ACHN (cell line): Measurements from ENCODE around the gene ATP13A1.
"Not testable (repeated sequence)": the region's sequence is repeated elsewhere in the genome, so short reads cannot be mapped to it uniquely, and the experiment has no call there.

Experiments used
- DNase-seq: peaks from one replicate; pipeline ENCODE4 v3.0.0-alpha.2; 2015
- in situ Hi-C: cut with HindIII; loops from 2 replicates; pipeline ENCODE4 v1.10.0; 2017; ENCODE audit warnings: low sequenced_read_pairs, low pct_ligation_motif_present, low pct_unique_long_range_greater_than_20kb

The ATP13A1 gene

DNA sequence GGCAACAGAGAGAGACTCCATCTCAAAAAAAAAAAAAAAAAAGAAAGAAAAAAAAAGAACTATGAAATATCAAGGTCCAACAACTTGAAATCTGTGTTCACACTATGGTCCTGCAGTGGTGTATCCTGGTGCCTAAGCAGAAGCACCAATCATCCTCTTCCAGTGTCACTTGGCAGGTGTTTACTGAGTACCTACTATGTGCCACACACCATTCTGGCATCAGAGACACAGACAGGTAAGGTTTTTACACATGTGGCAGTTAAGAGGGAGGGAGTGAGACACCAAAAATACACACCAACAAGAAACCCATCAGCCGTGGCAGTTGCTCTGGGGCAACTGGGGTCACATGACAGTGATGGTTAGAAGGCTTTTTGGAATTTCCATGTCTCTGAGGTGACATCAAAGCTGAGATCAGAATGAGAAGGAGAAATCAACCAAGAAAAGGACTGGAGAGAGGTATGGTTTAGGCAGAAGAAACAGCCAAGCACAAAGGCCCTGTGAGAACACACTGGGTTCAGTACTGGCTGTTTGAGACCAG, 62.6 kb downstream of the ATP13A1 start:
- DNase-seq, result no peak
- in situ Hi-C loops, result no loop called here

DNA sequence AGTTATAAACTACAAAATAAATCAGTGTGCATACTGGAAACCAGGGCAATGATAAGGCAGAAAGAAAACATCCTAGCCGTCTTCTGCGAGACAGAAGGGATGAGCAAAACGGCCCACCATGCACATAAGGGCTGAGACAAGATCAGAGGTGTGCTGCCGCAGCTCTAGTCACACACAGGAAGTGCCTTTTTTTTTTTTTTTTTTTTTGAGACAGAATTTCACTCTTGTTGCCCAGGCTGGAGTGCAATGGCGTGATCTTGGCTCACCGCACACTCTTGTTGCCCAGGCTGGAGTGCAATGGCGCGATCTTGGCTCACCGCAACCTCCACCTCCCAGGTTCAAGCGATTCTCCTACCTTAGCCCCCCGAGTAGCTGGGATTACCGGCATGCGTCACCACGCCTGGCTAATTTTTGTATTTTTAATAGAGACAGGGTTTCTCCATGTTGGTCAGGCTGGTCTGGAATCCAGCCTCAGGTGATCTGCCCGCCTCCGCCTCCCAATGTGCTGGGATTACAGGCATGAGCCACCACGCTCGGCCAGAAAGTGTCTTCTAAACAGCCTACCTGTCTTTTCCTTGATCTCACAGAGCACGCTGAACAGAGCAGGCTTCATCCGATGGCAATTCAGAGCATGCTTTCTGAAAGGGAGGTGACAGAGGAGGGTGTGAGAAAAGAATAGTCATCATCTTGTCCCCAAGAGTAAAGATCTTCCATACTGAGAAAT, 64.6 kb downstream of the ATP13A1 start:
- in situ Hi-C loops, DNase-seq: not testable (repeated sequence)

DNA sequence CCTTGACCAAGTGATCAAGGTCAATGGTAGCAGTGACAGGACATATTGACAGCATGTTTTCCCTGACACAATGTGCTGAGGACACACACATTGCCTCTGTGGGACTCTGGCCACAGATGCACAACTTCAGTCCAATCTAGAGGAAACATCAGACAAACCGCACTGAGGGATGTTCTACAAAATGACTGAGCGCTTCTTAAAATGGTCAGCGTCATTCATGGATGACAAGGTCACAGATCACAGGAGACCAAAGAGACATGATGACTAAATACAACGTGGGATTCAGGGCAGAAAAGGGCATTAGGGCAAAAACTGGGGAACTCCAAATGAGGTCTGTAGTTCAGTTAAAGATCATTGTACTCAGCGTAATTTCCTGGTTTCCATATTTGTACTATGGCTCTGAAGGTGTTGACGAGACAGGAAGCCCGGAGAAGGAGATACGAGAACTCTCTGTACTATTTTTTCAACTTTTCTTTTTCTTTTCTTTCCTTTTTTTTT, 65.6 kb downstream of the ATP13A1 start:
- DNase-seq, result no peak
- in situ Hi-C loops, result no loop called here
